HG03108 (cell line): ENCODE data around the gene ZNF862.

Experiments
- ATAC-seq: cut with Tn5 transposase; IDR thresholded peaks from one replicate; pipeline ENCODE4 v1.9.1; 2021; ENCODE audit warnings: moderate library complexity; ENCODE audit not compliant: unreplicated experiment

The ZNF862 gene

GRCh38 chr7:149864751-149865150 is 26.6 kb downstream of the ZNF862 start:
- no peak for ATAC-seq

DNA sequence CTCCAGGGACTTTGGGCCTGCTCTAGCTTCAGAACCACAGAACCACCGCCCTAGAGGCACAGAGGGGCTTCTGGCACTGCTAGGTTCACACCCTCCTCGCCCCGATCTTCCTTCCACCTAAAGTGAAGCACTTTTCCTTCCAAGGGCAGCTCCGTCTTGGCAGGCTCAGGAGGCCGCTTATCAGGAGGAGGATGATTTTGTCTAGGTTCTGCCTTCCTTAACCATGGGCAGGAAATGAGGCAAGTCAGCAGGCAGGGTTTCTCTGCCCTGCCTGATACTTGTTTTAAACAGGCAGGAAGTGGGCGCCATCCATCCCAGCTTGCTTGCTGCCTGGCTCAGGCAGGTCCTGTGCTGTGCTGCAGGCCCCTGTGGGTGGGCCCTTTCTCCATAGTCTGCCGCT is 27.3 kb downstream of the ZNF862 start:
- no peak for ATAC-seq

DNA sequence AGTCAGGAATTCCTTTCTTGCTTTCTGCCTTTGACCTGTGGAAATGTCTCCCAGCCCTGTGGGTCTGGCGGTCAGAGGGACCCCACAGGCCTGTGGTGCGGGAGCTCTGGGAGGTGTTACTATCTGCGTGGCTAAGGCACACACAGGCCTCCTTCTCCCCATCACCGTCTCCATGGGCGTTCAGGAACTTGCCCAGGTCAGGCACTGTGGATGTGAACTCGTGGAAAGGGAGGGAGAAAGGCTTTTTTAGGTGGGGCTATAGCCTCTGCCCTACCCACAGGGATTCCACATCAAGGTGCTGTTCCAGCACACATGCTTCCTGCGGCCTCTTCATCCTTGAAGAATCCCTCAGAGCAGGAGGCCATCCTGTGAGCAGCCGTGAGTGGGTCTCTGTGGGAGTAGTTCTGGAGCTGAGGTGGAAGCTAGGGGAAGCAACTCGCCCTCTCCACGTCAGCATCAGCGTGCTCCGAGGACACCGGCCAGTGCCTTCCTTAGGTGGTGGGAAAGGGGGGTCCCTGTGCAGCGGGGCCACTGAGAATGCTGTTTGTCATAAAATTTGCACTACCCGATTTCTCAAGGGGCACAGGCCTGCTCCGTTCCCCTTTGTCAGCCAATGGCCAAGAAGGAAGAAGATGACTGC is 28.1 kb downstream of the ZNF862 start:
- no peak for ATAC-seq

GRCh38 chr7:149866779-149867447 is 28.7 kb downstream of the ZNF862 start:
- no peak for ATAC-seq

DNA sequence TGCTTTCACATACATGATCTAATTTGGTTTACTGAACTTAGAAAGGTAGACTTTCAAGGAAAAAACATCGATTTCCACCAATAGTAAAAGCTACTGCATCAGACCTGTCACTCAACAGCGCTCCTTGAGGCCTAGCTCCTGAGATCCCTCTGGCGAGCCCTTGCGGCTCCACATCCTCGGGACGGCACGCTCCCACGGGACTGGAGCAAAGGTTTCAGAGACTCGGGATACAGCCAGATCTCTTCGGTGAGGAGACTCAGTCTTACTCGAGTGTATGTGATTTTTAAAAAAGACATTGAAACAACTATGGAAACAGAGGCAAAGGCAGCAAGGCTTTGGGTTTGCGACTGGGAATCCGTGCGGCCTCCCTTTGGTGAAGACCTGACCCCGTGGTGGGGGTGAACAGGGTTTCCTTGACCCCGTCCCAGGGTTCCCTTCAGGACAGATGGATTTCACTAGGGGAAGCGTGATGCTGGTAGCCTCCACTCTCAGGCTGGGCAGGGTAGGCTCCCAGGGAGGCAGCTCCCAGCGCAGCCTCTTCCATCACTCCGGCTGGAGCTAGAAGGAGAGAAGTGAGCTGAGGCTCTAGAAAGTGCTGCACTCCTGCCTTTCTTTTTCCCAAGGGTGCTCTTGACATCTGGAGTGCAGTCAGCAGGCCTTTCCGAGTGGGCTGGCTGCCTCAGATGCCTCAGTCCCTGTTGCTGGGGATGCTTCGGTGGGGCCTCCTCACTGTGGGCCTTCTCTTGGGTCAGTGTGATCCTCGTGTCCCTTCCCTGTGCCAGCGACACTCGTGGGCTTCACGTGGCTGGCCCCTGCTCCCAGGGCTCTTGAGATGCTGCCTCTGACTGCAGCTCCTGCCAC is 29.8 kb downstream of the ZNF862 start:
- no peak for ATAC-seq

DNA sequence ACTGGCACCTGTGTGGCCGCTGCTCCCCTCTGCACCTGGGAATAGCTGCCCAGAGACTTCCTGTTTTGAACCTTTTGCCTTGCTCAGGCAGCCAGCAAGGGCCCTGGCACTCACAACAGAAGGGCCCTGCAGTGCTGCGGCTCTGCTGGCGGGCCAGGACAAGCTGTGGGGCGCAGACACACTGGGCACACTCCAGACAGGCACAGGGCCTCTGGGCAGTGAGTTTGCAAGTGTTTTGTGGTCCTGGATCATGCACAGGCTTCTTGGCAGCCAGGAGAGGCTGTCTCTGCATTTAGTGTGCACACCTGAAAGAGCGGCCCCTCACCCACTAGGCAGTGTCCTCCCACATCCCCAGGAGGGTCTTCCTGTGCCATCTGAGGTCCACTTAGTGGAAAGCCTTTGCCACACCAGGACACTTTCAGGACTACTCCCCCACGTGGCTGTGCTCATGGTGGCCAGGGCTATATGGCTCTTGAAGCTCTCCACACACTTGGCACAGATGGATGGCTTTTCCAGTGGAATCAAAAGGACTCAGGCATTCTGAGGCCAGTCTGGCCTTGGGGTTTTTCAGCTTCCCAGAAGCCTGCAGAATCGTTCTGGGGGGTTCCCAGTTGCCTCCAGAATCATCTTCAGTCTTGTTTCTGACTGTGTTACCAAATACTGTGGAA is 30.6 kb downstream of the ZNF862 start:
- no peak for ATAC-seq

- no peak for ATAC-seq
Measured at GRCh38 chr7:149869291-149869650, 31.1 kb downstream of the ZNF862 start.

- no peak for ATAC-seq
Measured at GRCh38 chr7:149869867-149870266, 31.7 kb downstream of the ZNF862 start.

DNA sequence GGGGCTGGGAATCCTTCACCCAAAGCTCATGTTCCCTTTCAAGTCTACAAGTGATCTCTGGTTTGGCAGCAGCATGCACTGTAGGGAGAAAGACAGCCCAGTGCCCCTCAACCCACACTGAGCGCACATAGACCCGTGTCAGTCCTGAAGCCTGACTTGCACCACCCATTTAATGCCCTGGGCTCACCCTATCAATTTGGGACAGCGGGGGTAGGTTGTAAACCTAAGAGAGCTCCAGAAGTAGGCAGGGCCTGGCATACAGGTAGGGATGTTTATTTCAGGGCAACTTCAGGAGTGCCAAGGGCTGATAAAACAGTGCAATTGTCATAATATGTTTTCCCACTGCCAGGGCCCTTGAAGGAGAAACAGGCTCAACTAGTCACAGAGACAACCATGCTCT is 32.1 kb downstream of the ZNF862 start:
- no peak for ATAC-seq

DNA sequence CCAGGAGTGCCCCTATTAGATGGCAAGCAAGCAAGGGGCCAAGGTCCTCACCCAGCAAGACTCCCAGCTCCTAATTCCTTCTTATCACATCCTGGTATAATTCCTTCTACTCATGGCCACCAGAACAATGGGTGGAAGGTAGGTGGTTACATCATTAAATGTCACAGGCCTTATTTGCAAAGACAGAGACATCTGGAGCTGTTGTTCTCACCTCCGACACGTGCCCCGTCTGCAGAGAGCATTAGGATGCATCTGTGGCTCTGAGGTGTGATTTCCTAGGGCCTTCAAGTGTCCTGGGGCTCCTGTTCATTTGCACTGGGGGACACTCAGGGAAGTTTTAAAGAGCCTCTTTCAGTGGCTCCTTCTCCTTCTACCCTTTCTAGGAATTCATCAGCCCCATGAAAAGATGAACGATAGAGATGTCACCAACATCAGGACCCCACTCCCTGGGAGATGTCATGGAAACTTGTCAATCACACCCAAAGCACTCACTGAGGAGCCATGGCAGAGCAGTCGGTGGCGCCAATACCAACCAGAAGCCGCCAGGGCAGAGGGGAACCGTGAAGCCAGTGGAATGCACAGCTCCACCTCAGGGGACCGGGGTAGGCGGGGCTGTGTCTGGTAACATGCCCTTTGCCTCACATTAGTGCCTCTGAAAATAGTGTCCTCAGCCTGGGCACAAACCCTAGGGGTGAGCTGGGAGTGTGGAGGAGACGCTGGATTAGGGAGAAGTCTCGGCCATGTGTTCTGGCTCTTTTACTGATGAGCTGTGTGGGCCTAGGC is 32.7 kb downstream of the ZNF862 start:
- no peak for ATAC-seq

GRCh38 chr7:149871576-149871975 is 33.4 kb downstream of the ZNF862 start:
- ATAC-seq = no peak

DNA sequence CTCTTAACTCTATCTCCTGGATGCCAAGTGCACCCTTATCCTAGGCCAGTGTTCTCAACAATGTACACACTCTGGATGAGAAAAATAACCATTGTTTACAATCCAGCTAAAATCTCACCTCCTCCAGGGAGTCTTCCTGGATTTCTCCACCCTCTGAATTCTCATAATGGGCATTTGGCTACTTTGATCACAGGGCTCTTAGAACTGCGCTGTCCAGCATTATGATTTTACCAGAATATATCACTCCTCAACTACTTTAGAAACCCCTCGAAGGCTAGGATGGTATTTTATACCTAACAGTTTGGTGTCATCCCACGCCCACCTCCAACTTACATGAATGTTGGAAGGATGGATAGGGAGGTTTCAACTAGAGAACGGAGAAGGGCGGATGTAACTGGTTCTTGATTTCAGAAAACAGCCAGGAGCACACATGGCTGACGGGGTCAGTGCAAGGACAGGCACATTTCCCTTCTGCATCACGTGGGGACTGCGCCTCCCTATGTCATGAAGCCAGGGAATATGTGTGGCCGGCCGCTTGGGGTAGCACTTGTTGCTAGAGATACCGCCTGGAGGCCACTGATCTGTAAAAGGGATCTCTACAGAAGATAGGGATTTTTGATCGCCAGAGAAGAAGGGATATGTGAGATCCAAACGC is 34.4 kb downstream of the ZNF862 start:
- no peak for ATAC-seq

DNA sequence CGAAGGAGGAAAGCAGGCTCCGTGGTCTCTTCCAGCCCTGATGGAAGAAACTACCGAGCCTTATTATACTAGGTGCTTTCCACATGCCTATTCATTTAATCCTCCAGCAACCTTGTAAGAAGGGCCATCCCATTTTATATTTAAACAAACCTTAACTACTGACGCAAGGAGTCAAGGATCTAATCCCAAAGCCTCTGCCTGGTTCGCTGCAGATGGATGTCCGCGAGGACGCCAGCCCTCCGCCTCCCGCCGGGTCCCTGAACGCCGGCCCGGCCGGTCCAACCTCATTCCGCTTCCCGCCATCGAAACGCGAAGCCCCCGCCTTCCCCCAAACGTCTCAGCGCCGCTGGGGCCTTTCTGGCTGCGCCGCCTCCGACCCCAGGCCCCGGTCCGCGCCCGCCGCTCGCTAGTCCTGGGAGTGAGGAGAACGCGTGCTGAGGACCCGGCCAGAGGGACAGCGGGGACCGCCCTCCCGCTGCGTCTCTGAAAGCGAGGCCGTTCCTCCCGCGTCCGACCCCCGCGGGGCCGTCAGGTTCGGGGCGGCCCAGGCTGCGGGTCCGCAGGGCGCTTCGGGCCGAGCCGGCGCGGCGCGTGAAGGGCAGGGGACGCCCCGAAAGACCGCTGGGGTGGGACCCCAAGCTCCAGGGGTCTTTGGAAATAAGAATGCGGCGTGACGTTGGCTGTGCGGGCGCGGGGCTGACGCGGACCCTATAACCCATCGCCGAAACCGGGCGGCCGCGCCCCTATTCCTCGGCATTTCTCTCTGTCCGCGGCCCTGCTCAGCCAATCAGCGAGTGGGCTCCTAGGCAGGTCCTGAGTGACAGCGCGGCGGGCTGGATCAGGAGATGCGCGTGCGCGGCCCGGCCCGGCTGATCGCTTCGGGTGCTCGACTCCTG is 35.1 kb downstream of the ZNF862 start, which contains the start of gene ATP6V0E2:
TSS of gene ATP6V0E2 (plus strand) at position 896 of the 896 bp plus-strand sequence. CDS start 97 bp downstream, outside the sequence.
- ATAC-seq = peak; percentile 87

- peak; percentile 15 for ATAC-seq
Measured at GRCh38 chr7:149873970-149874643, 35.9 kb downstream of the ZNF862 start.

- no peak for ATAC-seq
Measured at GRCh38 chr7:149874644-149875028, 36.5 kb downstream of the ZNF862 start.

DNA sequence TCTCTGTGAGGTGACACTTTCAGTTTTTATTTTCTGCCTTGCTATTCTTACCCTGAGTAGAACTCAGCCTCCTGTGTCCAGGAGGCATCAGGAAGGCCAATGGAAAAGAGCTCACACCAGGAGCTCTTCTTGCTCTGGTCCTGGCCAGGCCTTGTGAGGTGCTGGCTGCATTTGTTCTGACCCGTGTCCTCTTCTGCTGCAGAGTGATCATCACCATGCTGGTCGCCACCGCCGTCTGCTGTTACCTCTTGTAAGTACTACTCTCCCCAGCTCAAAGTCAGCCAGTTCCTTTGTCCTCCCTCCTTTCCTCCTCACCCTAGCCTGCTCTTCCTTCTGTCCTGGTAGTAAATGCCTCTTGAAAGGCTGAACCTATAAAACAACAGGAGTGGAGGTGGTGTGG is 37.2 kb downstream of the ZNF862 start:
- ATAC-seq = no peak

DNA sequence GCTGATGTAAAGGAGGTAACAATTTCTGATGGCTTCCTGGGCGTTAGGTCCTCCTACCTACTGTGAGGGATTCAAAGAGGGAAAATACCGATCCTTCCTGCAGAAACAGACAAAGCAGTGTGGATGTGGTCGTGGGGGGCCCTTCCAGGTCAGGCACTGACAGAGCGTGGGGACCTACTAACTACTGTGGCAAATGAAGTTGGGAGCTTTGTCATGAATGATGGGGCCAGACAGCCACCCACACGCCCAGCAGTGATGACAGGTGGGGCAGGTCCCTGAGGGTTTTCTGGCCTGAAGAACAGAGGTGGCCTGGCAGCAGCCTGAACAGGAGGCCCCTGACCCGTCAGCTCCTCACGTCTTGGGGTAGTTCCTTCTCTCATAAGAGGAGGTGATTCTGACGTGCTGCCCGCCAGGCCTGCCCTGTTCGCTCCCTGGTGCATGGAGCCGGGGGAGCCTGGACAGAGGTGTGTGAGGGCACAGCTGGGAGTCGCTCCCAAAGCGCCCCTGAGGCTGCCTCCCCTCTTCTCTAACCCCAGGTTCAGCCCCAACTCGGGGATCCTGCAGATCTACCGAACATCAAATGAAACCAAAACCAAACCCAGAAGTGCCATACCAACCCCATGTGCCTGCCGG is 39.8 kb downstream of the ZNF862 start:
- no peak for ATAC-seq

DNA sequence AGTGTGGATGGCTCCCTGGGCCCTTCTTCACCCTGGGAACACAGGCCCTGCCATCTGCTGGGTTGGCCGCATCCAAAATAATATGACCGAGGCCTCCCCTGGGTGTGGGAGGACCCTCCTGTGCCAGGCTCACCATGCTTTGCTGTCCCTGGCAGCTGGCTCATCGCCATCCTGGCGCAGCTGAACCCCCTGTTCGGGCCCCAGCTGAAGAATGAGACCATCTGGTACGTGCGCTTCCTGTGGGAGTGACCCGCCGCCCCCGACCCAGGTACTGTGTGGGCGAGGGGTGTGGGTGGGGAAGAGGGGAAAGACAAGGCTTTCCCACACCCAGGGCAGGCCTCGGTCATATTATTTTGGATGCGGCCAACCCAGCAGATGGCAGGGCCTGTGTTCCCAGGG is 40.3 kb downstream of the ZNF862 start:
- no peak for ATAC-seq
